A549 (cell line): ENCODE data around the gene GNRHR. TPM values are rescaled to one million over a fixed set of nuclear protein-coding genes. Genes with fewer than 3 reads are reported as not detected.

Source experiments
- ATAC-seq, 2 experiments: fragments of 200-7000 bp in 1 of 2; fragments of >200 bp in 1 of 2; cut with Nextera tagmentation in 1 of 2; cut with Tn5 transposase in 1 of 2; 3 replicates each; pipeline versions ENCODE4 v1.8.0 to v1.9.1; 2018 to 2020; ENCODE audit warnings: mild to moderate bottlenecking in 1 of 2, moderate library complexity in 1 of 2
- CTCF ChIA-PET: fragments of 300-600 bp; sonication (Branson Sonifier 250); formaldehyde crosslinking; extraction: SDS; loops from one replicate; lab custom pipeline; 2021; ENCODE audit warnings: antibody characterized with exemption, inconsistent platforms; lab: Yijun Ruan, JAX
- POLR2A ChIA-PET: fragments of 350-600 bp; formaldehyde crosslinking; extraction: SDS; loops from one replicate; lab custom pipeline; 2021; ENCODE audit warnings: antibody characterized with exemption, inconsistent platforms; lab: Yijun Ruan, JAX
- DNase-seq, 2 experiments: peaks; one replicate each; pipeline versions ENCODE4 v3.0.0 to v3.0.0-alpha.2; 2011 to 2016; ENCODE audit warnings: low read depth in 1 of 2, low spot score in 1 of 2
- FAIRE-seq: peaks from 2 replicates; lab custom pipeline; 2011; peaks lifted over from hg19 to GRCh38; lab: Jason Lieb, UNC
- H3K27ac ChIP-seq, 2 experiments: fragments of >200 bp; sonication (Bioruptor Twin); formaldehyde crosslinking; 3 replicates each; pipeline ENCODE4 v1.5.1; 2016 to 2017
- H3K4me1 ChIP-seq: fragments of >200 bp; sonication (Bioruptor Twin); formaldehyde crosslinking; 3 replicates; pipeline ENCODE4 v1.6.1; 2016
- H3K4me2 ChIP-seq: fragments of >200 bp; sonication (Bioruptor Twin); formaldehyde crosslinking; 3 replicates; pipeline ENCODE4 v1.6.1; 2016
- H3K4me3 ChIP-seq: fragments of >200 bp; sonication (Bioruptor Twin); formaldehyde crosslinking; 3 replicates; pipeline ENCODE4 v1.5.1; 2016
- H3K9me3 ChIP-seq: fragments of >200 bp; sonication (Bioruptor Twin); formaldehyde crosslinking; 3 replicates; pipeline ENCODE4 v1.6.1; 2016
- CBX8 ChIP-seq: fragments of 200-600 bp; sonication (generic); IDR thresholded peaks from 2 replicates; pipeline ENCODE4 v1.6.1; 2016
- CHD4 ChIP-seq: fragments of 200-600 bp; sonication (generic); IDR thresholded peaks from 2 replicates; pipeline ENCODE4 v1.6.1; 2016; ENCODE audit warnings: antibody characterized with exemption, mild to moderate bottlenecking, borderline replicate concordance
- FOSB ChIP-seq: fragments of 250-450 bp; sonication (Bioruptor Pico); IDR thresholded peaks from 2 replicates; pipeline ENCODE4 v1.5.0; 2020; ENCODE audit warnings: mild to moderate bottlenecking, moderate library complexity
- FOSL2 ChIP-seq, 2 experiments: fragments of 450-650 bp in 1 of 2; fragments of >200 bp in 1 of 2; sonication (Bioruptor Twin) in 1 of 2; formaldehyde crosslinking; IDR thresholded peaks; 2 replicates each; pipeline versions ENCODE4 v1.5.0 to v1.6.1; 2016 to 2020; ENCODE audit warnings: mild to moderate bottlenecking in 1 of 2, moderate library complexity in 1 of 2
- GATA3 ChIP-seq: IDR thresholded peaks from 2 replicates; pipeline ENCODE4 v1.6.1; 2012; ENCODE audit warnings: borderline replicate concordance
- HOXB5 ChIP-seq: fragments of 250-450 bp; sonication (Bioruptor Pico); IDR thresholded peaks from 2 replicates; pipeline ENCODE4 v1.5.0; 2020; ENCODE audit warnings: mild to moderate bottlenecking, moderate library complexity
- KDM1A ChIP-seq: fragments of 200-600 bp; sonication (generic); IDR thresholded peaks from 2 replicates; pipeline ENCODE4 v1.6.1; 2016; ENCODE audit warnings: low read depth, mild to moderate bottlenecking
- KDM5A ChIP-seq: fragments of 200-600 bp; sonication (generic); IDR thresholded peaks from 2 replicates; pipeline ENCODE4 v1.6.1; 2016; ENCODE audit warnings: antibody characterized with exemption, mild to moderate bottlenecking
- MAFK ChIP-seq: fragments of 450-650 bp; IDR thresholded peaks from 2 replicates; pipeline ENCODE4 v1.6.1; 2014; ENCODE audit not compliant: partially characterized antibody
- MYC ChIP-seq: IDR thresholded peaks from 2 replicates; pipeline ENCODE4 v1.6.1; 2012; ENCODE audit warnings: mild to moderate bottlenecking, inconsistent platforms, low read length, improper control_type of control experiment, borderline replicate concordance
- NFE2L2 ChIP-seq: fragments of 150-350 bp; conservative IDR thresholded peaks from 2 replicates; pipeline ENCODE4 v1.6.1; 2014; ENCODE audit warnings: low read length
- NPAS2 ChIP-seq: fragments of 250-450 bp; sonication (Bioruptor Pico); IDR thresholded peaks from 2 replicates; pipeline ENCODE4 v1.8.0; 2022; ENCODE audit warnings: mild to moderate bottlenecking, moderate library complexity, borderline replicate concordance
- NR3C1 ChIP-seq: fragments of >200 bp; sonication (Bioruptor Twin); formaldehyde crosslinking; IDR thresholded peaks from 3 replicates; pipeline ENCODE4 v1.6.1; 2017
- PHF8 ChIP-seq: fragments of 200-600 bp; sonication (generic); IDR thresholded peaks from 2 replicates; pipeline ENCODE4 v1.6.1; 2016; ENCODE audit warnings: low read depth, mild to moderate bottlenecking, antibody characterized with exemption, moderate library complexity, borderline replicate concordance
- RAD21 ChIP-seq, 2 experiments: fragments of >200 bp in 1 of 2; sonication (Bioruptor Twin) in 1 of 2; formaldehyde crosslinking in 1 of 2; IDR thresholded peaks in 1 of 2; conservative IDR thresholded peaks in 1 of 2; 2 replicates in 1 of 2; 3 replicates in 1 of 2; pipeline ENCODE4 v1.6.1; 2012 to 2018; ENCODE audit warnings: inconsistent platforms in 1 of 2
- RCOR1 ChIP-seq: fragments of 150-350 bp; IDR thresholded peaks from 2 replicates; pipeline ENCODE4 v1.6.1; 2014; ENCODE audit warnings: antibody characterized with exemption, low read length, low read depth
- RFX5 ChIP-seq: fragments of 450-650 bp; IDR thresholded peaks from 2 replicates; pipeline ENCODE4 v1.7.1; 2014; ENCODE audit warnings: antibody characterized with exemption, mild to moderate bottlenecking, moderate library complexity
- RNF2 ChIP-seq: fragments of 200-600 bp; sonication (generic); IDR thresholded peaks from 2 replicates; pipeline ENCODE4 v1.6.1; 2016; ENCODE audit warnings: low read depth, mild to moderate bottlenecking, antibody characterized with exemption, moderate library complexity, borderline replicate concordance
- SMC3 ChIP-seq: fragments of >200 bp; sonication (Bioruptor Twin); formaldehyde crosslinking; IDR thresholded peaks from 3 replicates; pipeline ENCODE4 v1.6.1; 2018; ENCODE audit warnings: inconsistent platforms
- TFCP2L1 ChIP-seq: fragments of 250-450 bp; sonication (Bioruptor Pico); IDR thresholded peaks from 2 replicates; pipeline ENCODE4 v1.5.0; 2021; ENCODE audit warnings: mild to moderate bottlenecking
- ZC3H11A ChIP-seq: fragments of 450-650 bp; IDR thresholded peaks from 2 replicates; pipeline ENCODE4 v1.6.1; 2014; ENCODE audit warnings: antibody characterized with exemption, mild to moderate bottlenecking
- ZSCAN20 ChIP-seq: fragments of 250-450 bp; sonication (Bioruptor Pico); IDR thresholded peaks from 2 replicates; pipeline ENCODE4 v1.8.0; 2022; ENCODE audit warnings: mild to moderate bottlenecking, moderate library complexity
- WGBS: methylation state at CpG from one replicate; pipeline ENCODE4 v1.1.6; 2017; ENCODE audit errors: missing lambda C conversion rate; 5-methylcytosine and 5-hydroxymethylcytosine counted together
- polyA plus RNA-seq, 4 experiments: library from polyadenylated mRNA; depleted of rRNA in 3 of 4; stranded (reverse); fragments of >200 nt; fragmentation: RNase III in 1 of 4; extraction: RNeasy Plus Mini Kit Qiagen cat#74134 plus additional on column Dnase treatment in 1 of 4; gene quantifications; 2 replicates in 3 of 4; 3 replicates in 1 of 4; pipeline ENCODE4 v1.2.3, GENCODE V29; 2011 to 2017
- TF ChIP-seq, protein P1 (sequence below): fragments of 250-450 bp; sonication (Bioruptor Pico); IDR thresholded peaks from 2 replicates; pipeline ENCODE4 v1.5.0; 2021; ENCODE audit warnings: mild to moderate bottlenecking, moderate library complexity, borderline replicate concordance
- TF ChIP-seq, protein P2 (sequence below): fragments of 200-600 bp; sonication (generic); IDR thresholded peaks from 2 replicates; pipeline ENCODE4 v1.6.1; 2016; ENCODE audit warnings: antibody characterized with exemption, mild to moderate bottlenecking, moderate library complexity
- TF ChIP-seq, protein P3 (sequence below): fragments of >200 bp; sonication (Bioruptor Twin); formaldehyde crosslinking; IDR thresholded peaks from 2 replicates; pipeline ENCODE4 v1.6.1; 2016

GNRHR gene
- polyA plus RNA-seq, 2 of the 4 experiments (the other 2 are of a cell fraction): not detected

DNA sequence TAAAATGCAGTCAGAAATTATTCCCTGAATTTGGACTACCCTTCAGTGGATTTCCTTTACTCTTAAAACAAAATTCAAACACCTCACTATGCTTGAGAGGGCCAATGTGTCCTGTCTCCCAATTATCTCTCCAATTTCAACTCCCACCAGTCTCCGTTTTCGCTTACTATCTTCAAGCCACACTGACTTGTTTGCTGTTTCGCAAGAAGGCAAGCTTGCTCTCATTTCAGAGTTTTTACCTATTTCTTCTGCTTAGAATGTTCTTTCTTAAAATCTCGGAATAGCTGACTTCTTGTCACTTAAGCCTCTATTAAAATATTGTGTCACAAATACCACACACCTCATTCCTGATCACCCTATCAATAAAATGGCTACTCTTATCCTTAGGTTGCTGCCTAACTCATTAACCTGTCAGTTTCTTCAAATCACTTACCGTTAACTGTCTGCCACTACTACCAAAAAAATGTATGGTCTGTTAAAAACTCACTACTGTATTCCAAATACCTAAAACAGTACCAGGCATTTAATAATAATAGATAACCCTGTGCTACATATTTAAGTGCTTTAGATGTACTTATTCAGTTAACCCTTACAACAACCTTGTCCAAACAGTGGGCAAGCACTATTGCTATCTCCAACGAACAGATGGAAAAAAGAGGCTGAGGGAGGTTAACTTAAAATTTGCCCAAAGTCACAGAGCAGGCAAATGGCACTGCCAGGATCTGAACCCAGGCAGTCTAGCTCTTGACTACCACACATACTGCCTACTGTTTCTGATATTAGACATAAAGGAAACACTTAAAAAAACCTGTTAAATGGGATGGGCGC, 56.1 kb downstream of the GNRHR start:
- Histone ChIP-seq H3K27ac (no peak overlapping the region), H3K4me3 (no peak overlapping the region), H3K4me1 (peaks cover 12% of the 10 kb centered on the region; the same call in 2 of the 3 replicates), H3K4me2 (no peak overlapping the region), H3K9me3 (no peaks in the 10 kb centered on the region)
- DNase-seq (no peak), ATAC-seq (no peak), FAIRE-seq (no peak)
- TF ChIP-seq CHD4 (no peak), RNF2 (no peak), RFX5 (no peak), ZC3H11A (no peak), CBX8 (no peak), HOXB5 (CRISPR knock-in tag) (no peak), TFCP2L1 (CRISPR knock-in tag) (no peak), NR3C1 (no peak), NFE2L2 (no peak)
- TF ChIP-seq, protein P1, sequence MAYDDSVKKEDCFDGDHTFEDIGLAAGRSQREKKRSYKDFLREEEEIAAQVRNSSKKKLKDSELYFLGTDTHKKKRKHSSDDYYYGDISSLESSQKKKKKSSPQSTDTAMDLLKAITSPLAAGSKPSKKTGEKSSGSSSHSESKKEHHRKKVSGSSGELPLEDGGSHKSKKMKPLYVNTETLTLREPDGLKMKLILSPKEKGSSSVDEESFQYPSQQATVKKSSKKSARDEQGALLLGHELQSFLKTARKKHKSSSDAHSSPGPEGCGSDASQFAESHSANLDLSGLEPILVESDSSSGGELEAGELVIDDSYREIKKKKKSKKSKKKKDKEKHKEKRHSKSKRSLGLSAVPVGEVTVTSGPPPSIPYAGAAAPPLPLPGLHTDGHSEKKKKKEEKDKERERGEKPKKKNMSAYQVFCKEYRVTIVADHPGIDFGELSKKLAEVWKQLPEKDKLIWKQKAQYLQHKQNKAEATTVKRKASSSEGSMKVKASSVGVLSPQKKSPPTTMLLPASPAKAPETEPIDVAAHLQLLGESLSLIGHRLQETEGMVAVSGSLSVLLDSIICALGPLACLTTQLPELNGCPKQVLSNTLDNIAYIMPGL (CRISPR knock-in tag): no peak
- TF ChIP-seq, protein P2, sequence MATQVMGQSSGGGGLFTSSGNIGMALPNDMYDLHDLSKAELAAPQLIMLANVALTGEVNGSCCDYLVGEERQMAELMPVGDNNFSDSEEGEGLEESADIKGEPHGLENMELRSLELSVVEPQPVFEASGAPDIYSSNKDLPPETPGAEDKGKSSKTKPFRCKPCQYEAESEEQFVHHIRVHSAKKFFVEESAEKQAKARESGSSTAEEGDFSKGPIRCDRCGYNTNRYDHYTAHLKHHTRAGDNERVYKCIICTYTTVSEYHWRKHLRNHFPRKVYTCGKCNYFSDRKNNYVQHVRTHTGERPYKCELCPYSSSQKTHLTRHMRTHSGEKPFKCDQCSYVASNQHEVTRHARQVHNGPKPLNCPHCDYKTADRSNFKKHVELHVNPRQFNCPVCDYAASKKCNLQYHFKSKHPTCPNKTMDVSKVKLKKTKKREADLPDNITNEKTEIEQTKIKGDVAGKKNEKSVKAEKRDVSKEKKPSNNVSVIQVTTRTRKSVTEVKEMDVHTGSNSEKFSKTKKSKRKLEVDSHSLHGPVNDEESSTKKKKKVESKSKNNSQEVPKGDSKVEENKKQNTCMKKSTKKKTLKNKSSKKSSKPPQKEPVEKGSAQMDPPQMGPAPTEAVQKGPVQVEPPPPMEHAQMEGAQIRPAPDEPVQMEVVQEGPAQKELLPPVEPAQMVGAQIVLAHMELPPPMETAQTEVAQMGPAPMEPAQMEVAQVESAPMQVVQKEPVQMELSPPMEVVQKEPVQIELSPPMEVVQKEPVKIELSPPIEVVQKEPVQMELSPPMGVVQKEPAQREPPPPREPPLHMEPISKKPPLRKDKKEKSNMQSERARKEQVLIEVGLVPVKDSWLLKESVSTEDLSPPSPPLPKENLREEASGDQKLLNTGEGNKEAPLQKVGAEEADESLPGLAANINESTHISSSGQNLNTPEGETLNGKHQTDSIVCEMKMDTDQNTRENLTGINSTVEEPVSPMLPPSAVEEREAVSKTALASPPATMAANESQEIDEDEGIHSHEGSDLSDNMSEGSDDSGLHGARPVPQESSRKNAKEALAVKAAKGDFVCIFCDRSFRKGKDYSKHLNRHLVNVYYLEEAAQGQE: no peak
- TF ChIP-seq, protein P3, sequence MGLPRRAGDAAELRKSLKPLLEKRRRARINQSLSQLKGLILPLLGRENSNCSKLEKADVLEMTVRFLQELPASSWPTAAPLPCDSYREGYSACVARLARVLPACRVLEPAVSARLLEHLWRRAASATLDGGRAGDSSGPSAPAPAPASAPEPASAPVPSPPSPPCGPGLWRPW: no peak
- CTCF ChIA-PET: no interaction called here
- 79% methylated on average over 7 of the region's 7 CpGs for WGBS
- POLR2A ChIA-PET: no interaction called here

DNA sequence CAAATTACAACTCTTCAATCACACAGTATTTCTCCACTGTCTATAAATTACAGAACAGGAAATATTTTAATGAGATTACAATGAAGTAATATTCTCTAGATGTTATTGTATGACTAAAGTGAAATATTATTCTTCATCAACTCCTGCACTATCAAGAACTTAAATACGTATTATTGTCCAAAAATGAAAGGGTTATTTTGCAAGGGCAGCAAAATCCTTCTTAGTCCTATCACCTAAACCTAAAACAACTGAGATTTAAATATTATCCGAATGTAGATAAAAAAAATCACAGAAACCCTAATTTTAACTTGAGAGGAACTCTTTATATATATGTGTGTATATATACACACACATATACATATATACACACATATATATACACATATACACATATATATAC, 58.1 kb downstream of the GNRHR start:
- POLR2A ChIA-PET: no interaction called here
- no peak overlapping the region for H3K27ac ChIP-seq

DNA sequence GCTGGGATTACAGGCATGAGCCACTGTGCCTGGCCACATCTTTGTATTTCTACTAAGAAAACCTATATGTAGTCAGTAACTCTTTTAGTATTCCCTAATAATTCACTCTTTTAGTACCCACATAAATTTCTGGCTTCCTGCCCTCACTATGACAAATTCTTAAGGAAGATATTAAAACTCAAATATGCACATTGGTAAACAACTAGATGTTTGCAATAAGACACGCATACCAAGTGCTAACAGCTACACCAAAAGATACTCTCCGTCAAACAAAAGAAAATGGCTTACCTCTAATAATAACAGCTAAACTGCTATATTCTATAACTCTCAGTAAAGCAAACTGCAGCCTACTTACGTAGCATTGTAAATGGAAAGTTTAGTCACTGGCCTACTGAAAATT, 59.5 kb downstream of the GNRHR start:
- no peak for ATAC-seq
- no peak overlapping the region for H3K4me2 ChIP-seq
- DNase-seq: no peak
- H3K4me1 ChIP-seq: peaks cover 3% of the 10 kb centered on the region; the same call in 2 of the 3 replicates
- FAIRE-seq: no peak
- H3K4me3 ChIP-seq: no peak overlapping the region
- ChIA-PET CTCF (no interaction called here), POLR2A (no interaction called here)
- H3K9me3 ChIP-seq: no peaks in the 10 kb centered on the region
- 89% methylated on average over 3 of the region's 3 CpGs for WGBS
- no peak overlapping the region for H3K27ac ChIP-seq
- TF ChIP-seq PHF8: no peak
- no peak for TF ChIP-seq MYC
- TF ChIP-seq RCOR1: no peak
- TF ChIP-seq, protein P2: no peak
- TF ChIP-seq KDM5A: no peak
- no peak for TF ChIP-seq TFCP2L1 (CRISPR knock-in tag)
- no peak for TF ChIP-seq ZSCAN20 (CRISPR knock-in tag)
- TF ChIP-seq FOSL2 (IDR thresholded peaks at IDR 0.05): no peak
- no peak for TF ChIP-seq FOSL2 (CRISPR knock-in tag; IDR thresholded peaks at IDR 0.05)
- no peak for TF ChIP-seq RAD21 (conservative IDR thresholded peaks at IDR 0.05 in 1 of 2, IDR thresholded peaks at IDR 0.05 in 1 of 2)
- no peak for TF ChIP-seq KDM1A
- TF ChIP-seq NPAS2 (CRISPR knock-in tag): no peak
- no peak for TF ChIP-seq SMC3
- TF ChIP-seq FOSB: no peak

More for the DNA sequence above, 58.1 kb downstream of the GNRHR start:
- TF ChIP-seq GATA3: no peak
- TF ChIP-seq MAFK: peak; percentile 66
- Histone ChIP-seq H3K4me1 (peaks cover 5% of the 10 kb centered on the region; the same call in 2 of the 3 replicates), H3K4me2 (no peak overlapping the region), H3K9me3 (no peaks in the 10 kb centered on the region), H3K4me3 (no peak overlapping the region)
- ATAC-seq (no peak), DNase-seq (no peak), FAIRE-seq (no peak)
- 89% methylated on average over 2 of the region's 2 CpGs for whole genome bisulfite sequencing
- CTCF ChIA-PET: no interaction called here
